ENCODE results near the gene BIN1. TPM values are rescaled to one million over a fixed set of nuclear protein-coding genes. Genes with fewer than 3 reads are reported as not detected.

The BIN1 gene
- total and polyA plus RNA-seq, 2 of the 4 experiments (the other 2 are of a cell fraction) = 18.1 to 25.7 TPM

- DNase-seq = no peak
- H3K4me1 ChIP-seq (ENCODE audit: control insufficient read depth, insufficient read depth, low read length) = no peaks in the 10 kb centered on the region
- no peaks in the 10 kb centered on the region for H3K9me1 ChIP-seq (ENCODE audit: insufficient read depth, low read length)
- no peak overlapping the region for H2AK5ac ChIP-seq (ENCODE audit: low read depth, low read length)
- H4K20me1 ChIP-seq (ENCODE audit: insufficient read depth, low read length) = no peaks in the 10 kb centered on the region
- H3K27me3 ChIP-seq (ENCODE audit: control insufficient read depth, insufficient read depth, low read length) = peaks cover 11% of the 10 kb centered on the region
- no peak overlapping the region for H2BK20ac ChIP-seq (ENCODE audit: low read depth, low read length)
- H4K5ac ChIP-seq (ENCODE audit: low read depth, low read length) = no peak overlapping the region
- no peaks in the 10 kb centered on the region for H3K36me3 ChIP-seq (ENCODE audit: control insufficient read depth, insufficient read depth, low read length)
- 98% methylated on average over 9 of the region's 12 CpGs; no CpG with 5 or more reads in 1 of the 2 experiments for WGBS, 2 experiments (ENCODE audit: extremely low coverage in 2 of 2, insufficient read length in 1 of 2)
- TF ChIP-seq MAZ (IDR thresholded peaks at IDR 0.05; ENCODE audit: borderline replicate concordance, low read depth, low read length) = no peak
- TF ChIP-seq SMC3 (IDR thresholded peaks at IDR 0.05; ENCODE audit: low read depth, low read length) = no peak
- TF ChIP-seq MXI1 (IDR thresholded peaks at IDR 0.05; ENCODE audit: borderline replicate concordance, low read depth, low read length) = no peak
- H2AFZ ChIP-seq (replicated peaks; ENCODE audit: low read length, poor library complexity) = no peak overlapping the region
- no peak overlapping the region for H2BK120ac ChIP-seq (ENCODE audit: low read depth, low read length)
- in situ Hi-C loops (cut with MboI; ENCODE audit: low sequenced_read_pairs) (no loop called here), dilution Hi-C loops (cut with HindIII; ENCODE audit: low sequenced_read_pairs, unreplicated experiment) (no loop called here), intact Hi-C loops (cut with micrococcal nuclease) (no loop called here)
- no peak overlapping the region for H2BK15ac ChIP-seq (ENCODE audit: low read depth, low read length)
- H3K79me1 ChIP-seq (ENCODE audit: low read depth in 1 of 2, low read length in 2 of 2) = no peaks in the 10 kb centered on the region
- H3K4me3 ChIP-seq (ENCODE audit: insufficient read depth, low read depth, low read length) = no peak overlapping the region
- ChIA-PET POLR2A (ENCODE audit: unreplicated experiment) (no interaction called here), CTCF (no interaction called here)
- no peak overlapping the region for H4K91ac ChIP-seq (ENCODE audit: insufficient read depth, low read depth, low read length)
- ATAC-seq (ENCODE audit: low read depth) = no peak
- H3K4ac ChIP-seq (ENCODE audit: low read depth, low read length) = no peak overlapping the region
- H3K14ac ChIP-seq (replicated peaks; ENCODE audit: low read depth, low read length) = no peak overlapping the region
- H3K4me2 ChIP-seq (ENCODE audit: low read depth, low read length) = no peak overlapping the region
- H3K23ac ChIP-seq (ENCODE audit: low read depth, low read length) = no peak overlapping the region
- no TSS peak for BruUV-seq (replicated peaks)
- H2BK5ac ChIP-seq (ENCODE audit: low read depth, low read length, poor library complexity, severe bottlenecking) = no peak overlapping the region
- no peak overlapping the region for H4K8ac ChIP-seq (ENCODE audit: low read depth in 2 of 2, low read length in 2 of 2)
- H3K9me3 ChIP-seq (ENCODE audit: control insufficient read depth, insufficient read depth, low read length) = no peaks in the 10 kb centered on the region
- no peak overlapping the region for H3K9ac ChIP-seq (ENCODE audit: low read depth, low read length)
- H3K56ac ChIP-seq (ENCODE audit: extremely low read depth, insufficient read depth, low read length) = no peak overlapping the region
- H2AK9ac ChIP-seq (replicated peaks; ENCODE audit: low read depth, low read length, poor library complexity) = peak overlapping the region; percentile 31
- H3K27ac ChIP-seq (ENCODE audit: insufficient read depth, low read length) = no peak overlapping the region
- H3K18ac ChIP-seq (ENCODE audit: low read depth, low read length) = no peak overlapping the region
These were observed 30.3 kb upstream of the BIN1 start for GRCh38 chr2:127137225-127137624.

All from IMR-90 (cell line).